T-helper 1 cell treated with Interleukin-12 subunit alpha and Interleukin-12 subunit beta and Interleukin-4 antibody, amounts not matched to agents 30 μg/mL and 1 μg/mL, for 36 hours (primary cell): Measurements from ENCODE around the gene CAMTA1.
A peak's percentile ranks its signal among the peaks of the same experiment; 100 is the strongest.
"Not testable (repeated sequence)": the region's sequence is repeated elsewhere in the genome, so short reads cannot be mapped to it uniquely, and the experiment has no call there.

Experiments
- H3K27ac Mint-ChIP-seq: one replicate; pipeline ENCODE4 v1.8.0; 2021; ENCODE audit warnings: mild to moderate bottlenecking, mixed read lengths
- H3K27me3 Mint-ChIP-seq: one replicate; pipeline ENCODE4 v1.8.0; 2021; ENCODE audit warnings: low read depth, mixed read lengths
- H3K36me3 Mint-ChIP-seq: one replicate; pipeline ENCODE4 v1.8.0; 2021; ENCODE audit warnings: low read depth, mixed read lengths
- H3K4me1 Mint-ChIP-seq: one replicate; pipeline ENCODE4 v1.8.0; 2021; ENCODE audit warnings: low read depth, mixed read lengths
- H3K4me3 Mint-ChIP-seq: one replicate; pipeline ENCODE4 v1.8.0; 2021; ENCODE audit warnings: mild to moderate bottlenecking, moderate library complexity, mixed read lengths
- H3K9me3 Mint-ChIP-seq: one replicate; pipeline ENCODE4 v1.8.0; 2021; ENCODE audit warnings: mixed read lengths

CAMTA1 gene

GRCh38 chr1:6785318-6785727, at the start of gene CAMTA1:
TSS of gene CAMTA1 (plus strand) at chr1:6785454. CDS start at chr1:6785531, 77 bp downstream.
- H3K4me1 Mint-ChIP-seq: peaks cover 39% of the 10 kb centered on the region
- H3K4me3 Mint-ChIP-seq: peak within 1 kb of the TSS; percentile 97

GRCh38 chr1:6738987-6739676, 46.1 kb upstream of the CAMTA1 start:
- Mint-ChIP-seq H3K36me3 (no peaks in the 10 kb centered on the region), H3K4me3 (no peak overlapping the region), H3K27me3 (peaks cover 17% of the 10 kb centered on the region), H3K9me3 (no peaks in the 10 kb centered on the region), H3K27ac (no peak overlapping the region), H3K4me1 (peaks cover 9% of the 10 kb centered on the region)

More at GRCh38 chr1:6785318-6785727, at the start of gene CAMTA1:
- H3K27ac Mint-ChIP-seq: peak within 1 kb of the TSS; percentile 95
- peaks cover 14% of the 10 kb centered on the region for H3K36me3 Mint-ChIP-seq
- no peaks in the 10 kb centered on the region for H3K9me3 Mint-ChIP-seq
- no peaks in the 10 kb centered on the region for H3K27me3 Mint-ChIP-seq

GRCh38 chr1:6742676-6743188, 42.5 kb upstream of the CAMTA1 start:
- not testable (repeated sequence) for H3K9me3 Mint-ChIP-seq, H3K4me1 Mint-ChIP-seq, H3K27ac Mint-ChIP-seq, H3K27me3 Mint-ChIP-seq, H3K4me3 Mint-ChIP-seq, H3K36me3 Mint-ChIP-seq

GRCh38 chr1:6743189-6744101, 41.8 kb upstream of the CAMTA1 start:
- no peaks in the 10 kb centered on the region for H3K9me3 Mint-ChIP-seq
- H3K4me1 Mint-ChIP-seq: peaks cover 7% of the 10 kb centered on the region
- peaks cover 13% of the 10 kb centered on the region for H3K27me3 Mint-ChIP-seq
- no peak overlapping the region for H3K4me3 Mint-ChIP-seq
- H3K36me3 Mint-ChIP-seq: no peaks in the 10 kb centered on the region
- H3K27ac Mint-ChIP-seq: no peak overlapping the region

- Mint-ChIP-seq H3K4me3 (no peak overlapping the region), H3K27me3 (peaks cover 23% of the 10 kb centered on the region), H3K36me3 (no peaks in the 10 kb centered on the region), H3K9me3 (no peaks in the 10 kb centered on the region), H3K27ac (no peak overlapping the region), H3K4me1 (peaks cover 7% of the 10 kb centered on the region)
These were observed 40.2 kb upstream of the CAMTA1 start for GRCh38 chr1:6745073-6745472.

GRCh38 chr1:6747674-6748073, 37.6 kb upstream of the CAMTA1 start:
- Mint-ChIP-seq H3K9me3 (no peaks in the 10 kb centered on the region), H3K27ac (no peak overlapping the region), H3K4me1 (peaks cover 8% of the 10 kb centered on the region), H3K27me3 (peaks cover 36% of the 10 kb centered on the region), H3K4me3 (no peak overlapping the region), H3K36me3 (no peaks in the 10 kb centered on the region)

GRCh38 chr1:6750490-6750889, 34.8 kb upstream of the CAMTA1 start:
- peaks cover 46% of the 10 kb centered on the region for H3K27me3 Mint-ChIP-seq

GRCh38 chr1:6753320-6754140, 31.7 kb upstream of the CAMTA1 start:
- Mint-ChIP-seq H3K4me3 (no peak overlapping the region), H3K27ac (no peak overlapping the region), H3K27me3 (peaks cover 42% of the 10 kb centered on the region), H3K36me3 (no peaks in the 10 kb centered on the region), H3K4me1 (peaks cover 3% of the 10 kb centered on the region), H3K9me3 (no peaks in the 10 kb centered on the region)

More at GRCh38 chr1:6750490-6750889, 34.8 kb upstream of the CAMTA1 start:
- Mint-ChIP-seq H3K27ac (no peak overlapping the region), H3K36me3 (no peaks in the 10 kb centered on the region), H3K9me3 (no peaks in the 10 kb centered on the region), H3K4me3 (no peak overlapping the region), H3K4me1 (peaks cover 1% of the 10 kb centered on the region)

- Mint-ChIP-seq H3K36me3 (no peaks in the 10 kb centered on the region), H3K4me1 (peaks cover 3% of the 10 kb centered on the region), H3K4me3 (no peak overlapping the region), H3K9me3 (no peaks in the 10 kb centered on the region), H3K27me3 (peaks cover 25% of the 10 kb centered on the region), H3K27ac (no peak overlapping the region)
These were observed 28.8 kb upstream of the CAMTA1 start for GRCh38 chr1:6756457-6756856.

- H3K9me3 Mint-ChIP-seq: no peaks in the 10 kb centered on the region
- no peak overlapping the region for H3K27ac Mint-ChIP-seq
- no peak overlapping the region for H3K4me3 Mint-ChIP-seq
- peaks cover 19% of the 10 kb centered on the region for H3K27me3 Mint-ChIP-seq
- no peaks in the 10 kb centered on the region for H3K36me3 Mint-ChIP-seq
- peaks cover 2% of the 10 kb centered on the region for H3K4me1 Mint-ChIP-seq
These were observed 27.4 kb upstream of the CAMTA1 start for GRCh38 chr1:6757719-6758435.

- no peaks in the 10 kb centered on the region for H3K9me3 Mint-ChIP-seq
- no peak overlapping the region for H3K27ac Mint-ChIP-seq
- peaks cover 4% of the 10 kb centered on the region for H3K27me3 Mint-ChIP-seq
- H3K4me1 Mint-ChIP-seq: peaks cover 2% of the 10 kb centered on the region
- H3K4me3 Mint-ChIP-seq: no peak overlapping the region
- no peaks in the 10 kb centered on the region for H3K36me3 Mint-ChIP-seq
These were observed 24.0 kb upstream of the CAMTA1 start for GRCh38 chr1:6761196-6761737.

GRCh38 chr1:6762060-6762459, 23.2 kb upstream of the CAMTA1 start:
- H3K27ac Mint-ChIP-seq: no peak overlapping the region
- no peaks in the 10 kb centered on the region for H3K27me3 Mint-ChIP-seq
- H3K4me1 Mint-ChIP-seq: no peaks in the 10 kb centered on the region
- no peak overlapping the region for H3K4me3 Mint-ChIP-seq
- no peaks in the 10 kb centered on the region for H3K36me3 Mint-ChIP-seq
- no peaks in the 10 kb centered on the region for H3K9me3 Mint-ChIP-seq

GRCh38 chr1:6770751-6771440, 14.4 kb upstream of the CAMTA1 start:
- H3K27me3 Mint-ChIP-seq: peaks cover 9% of the 10 kb centered on the region
- no peak overlapping the region for H3K4me3 Mint-ChIP-seq
- H3K27ac Mint-ChIP-seq: no peak overlapping the region
- H3K36me3 Mint-ChIP-seq: no peaks in the 10 kb centered on the region
- H3K9me3 Mint-ChIP-seq: no peaks in the 10 kb centered on the region
- H3K4me1 Mint-ChIP-seq: no peaks in the 10 kb centered on the region
